HepG2 (cell line): ENCODE data around the gene CD81. TPM values are rescaled to one million over a fixed set of nuclear protein-coding genes. Genes with fewer than 3 reads are reported as not detected.

Experiments
- MTERF4 ChIP-seq: sonication (generic); formaldehyde crosslinking; IDR thresholded peaks from 2 replicates; pipeline ENCODE4 v1.8.0; 2023; ENCODE audit warnings: mild to moderate bottlenecking, missing genetic modification reagents
- THAP7 ChIP-seq: sonication (generic); formaldehyde crosslinking; IDR thresholded peaks from 2 replicates; pipeline ENCODE4 v1.8.1; 2023; ENCODE audit warnings: mild to moderate bottlenecking, missing genetic modification reagents
- YEATS4 ChIP-seq: sonication (generic); formaldehyde crosslinking; IDR thresholded peaks from 2 replicates; pipeline ENCODE4 v1.4.0; 2020; ENCODE audit warnings: missing genetic modification reagents, borderline replicate concordance
- ZBED4 ChIP-seq: sonication (generic); formaldehyde crosslinking; IDR thresholded peaks from 2 replicates; pipeline ENCODE4 v1.4.0; 2020; ENCODE audit warnings: missing genetic modification reagents, borderline replicate concordance
- ZNF563 ChIP-seq: sonication (generic); formaldehyde crosslinking; IDR thresholded peaks from 2 replicates; pipeline ENCODE4 v1.8.0; 2022; ENCODE audit warnings: mild to moderate bottlenecking, moderate library complexity, missing genetic modification reagents
- ZNF678 ChIP-seq: sonication (generic); formaldehyde crosslinking; IDR thresholded peaks from 2 replicates; pipeline ENCODE4 v1.4.0; 2020; ENCODE audit warnings: mild to moderate bottlenecking, missing genetic modification reagents
- ZNF691 ChIP-seq: sonication (generic); formaldehyde crosslinking; IDR thresholded peaks from 2 replicates; pipeline ENCODE4 v1.4.0; 2020; ENCODE audit warnings: missing genetic modification reagents, low read depth, mild to moderate bottlenecking, borderline replicate concordance
- ZNF879 ChIP-seq: sonication (generic); formaldehyde crosslinking; IDR thresholded peaks from 2 replicates; pipeline ENCODE4 v1.8.1; 2023; ENCODE audit warnings: missing genetic modification reagents
- polyA plus RNA-seq, 8 experiments: library from polyadenylated mRNA; depleted of rRNA in 3 of 8; stranded (reverse) in 7 of 8; unstranded in 1 of 8; fragments of >200 nt; fragmentation: Illumina TruSeq in 4 of 8; extraction: Trizol in 4 of 8; gene quantifications; 2 replicates each; pipeline versions ENCODE4 v1.2.1 to v1.2.3, GENCODE V29; 2011 to 2016; ENCODE audit warnings: low read depth in 4 of 8, missing spikeins in 1 of 8, mixed read lengths in 1 of 8; ENCODE audit not compliant: insufficient read depth in 1 of 8
- total RNA-seq, 5 experiments: library from RNA; depleted of rRNA; stranded (reverse); fragments of >200 nt; fragmentation: Illumina TruSeq; extraction: Trizol; gene quantifications; 2 replicates each; pipeline ENCODE4 v1.2.3, GENCODE V29; 2016; ENCODE audit warnings: low read depth in 1 of 5
- TF ChIP-seq, protein P1 (sequence below): sonication (generic); formaldehyde crosslinking; IDR thresholded peaks from 2 replicates; pipeline ENCODE4 v1.4.0; 2020; ENCODE audit warnings: missing genetic modification reagents
- TF ChIP-seq, protein P2 (sequence below): sonication (generic); formaldehyde crosslinking; conservative IDR thresholded peaks from 2 replicates; pipeline ENCODE4 v1.4.0; 2020; ENCODE audit warnings: missing genetic modification reagents
- TF ChIP-seq, protein P3 (sequence below): sonication (generic); formaldehyde crosslinking; IDR thresholded peaks from 2 replicates; pipeline ENCODE4 v1.5.1; 2020; ENCODE audit warnings: missing genetic modification reagents, mild to moderate bottlenecking, borderline replicate concordance

CD81 gene
- total and polyA plus RNA-seq, 2 of the 13 experiments (the other 11 are each of a cell fraction or from before 2014, with no cell fraction given) = not detected

- TF ChIP-seq, protein P1, sequence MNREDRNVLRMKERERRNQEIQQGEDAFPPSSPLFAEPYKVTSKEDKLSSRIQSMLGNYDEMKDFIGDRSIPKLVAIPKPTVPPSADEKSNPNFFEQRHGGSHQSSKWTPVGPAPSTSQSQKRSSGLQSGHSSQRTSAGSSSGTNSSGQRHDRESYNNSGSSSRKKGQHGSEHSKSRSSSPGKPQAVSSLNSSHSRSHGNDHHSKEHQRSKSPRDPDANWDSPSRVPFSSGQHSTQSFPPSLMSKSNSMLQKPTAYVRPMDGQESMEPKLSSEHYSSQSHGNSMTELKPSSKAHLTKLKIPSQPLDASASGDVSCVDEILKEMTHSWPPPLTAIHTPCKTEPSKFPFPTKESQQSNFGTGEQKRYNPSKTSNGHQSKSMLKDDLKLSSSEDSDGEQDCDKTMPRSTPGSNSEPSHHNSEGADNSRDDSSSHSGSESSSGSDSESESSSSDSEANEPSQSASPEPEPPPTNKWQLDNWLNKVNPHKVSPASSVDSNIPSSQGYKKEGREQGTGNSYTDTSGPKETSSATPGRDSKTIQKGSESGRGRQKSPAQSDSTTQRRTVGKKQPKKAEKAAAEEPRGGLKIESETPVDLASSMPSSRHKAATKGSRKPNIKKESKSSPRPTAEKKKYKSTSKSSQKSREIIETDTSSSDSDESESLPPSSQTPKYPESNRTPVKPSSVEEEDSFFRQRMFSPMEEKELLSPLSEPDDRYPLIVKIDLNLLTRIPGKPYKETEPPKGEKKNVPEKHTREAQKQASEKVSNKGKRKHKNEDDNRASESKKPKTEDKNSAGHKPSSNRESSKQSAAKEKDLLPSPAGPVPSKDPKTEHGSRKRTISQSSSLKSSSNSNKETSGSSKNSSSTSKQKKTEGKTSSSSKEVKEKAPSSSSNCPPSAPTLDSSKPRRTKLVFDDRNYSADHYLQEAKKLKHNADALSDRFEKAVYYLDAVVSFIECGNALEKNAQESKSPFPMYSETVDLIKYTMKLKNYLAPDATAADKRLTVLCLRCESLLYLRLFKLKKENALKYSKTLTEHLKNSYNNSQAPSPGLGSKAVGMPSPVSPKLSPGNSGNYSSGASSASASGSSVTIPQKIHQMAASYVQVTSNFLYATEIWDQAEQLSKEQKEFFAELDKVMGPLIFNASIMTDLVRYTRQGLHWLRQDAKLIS (CRISPR knock-in tag) = no peak
- TF ChIP-seq ZBED4 (CRISPR knock-in tag) (no peak), THAP7 (CRISPR knock-in tag) (0 out of 2 replicates have a peak, but pooled peaks have one; percentile 34), ZNF691 (CRISPR knock-in tag) (no peak), ZNF879 (no peak), YEATS4 (CRISPR knock-in tag) (0 out of 2 replicates have a peak, but pooled peaks have one; percentile 21), MTERF4 (CRISPR knock-in tag) (no peak), ZNF678 (CRISPR knock-in tag) (no peak), ZNF563 (0 out of 2 replicates have a peak, but pooled peaks have one; percentile 21)
- TF ChIP-seq, protein P2, sequence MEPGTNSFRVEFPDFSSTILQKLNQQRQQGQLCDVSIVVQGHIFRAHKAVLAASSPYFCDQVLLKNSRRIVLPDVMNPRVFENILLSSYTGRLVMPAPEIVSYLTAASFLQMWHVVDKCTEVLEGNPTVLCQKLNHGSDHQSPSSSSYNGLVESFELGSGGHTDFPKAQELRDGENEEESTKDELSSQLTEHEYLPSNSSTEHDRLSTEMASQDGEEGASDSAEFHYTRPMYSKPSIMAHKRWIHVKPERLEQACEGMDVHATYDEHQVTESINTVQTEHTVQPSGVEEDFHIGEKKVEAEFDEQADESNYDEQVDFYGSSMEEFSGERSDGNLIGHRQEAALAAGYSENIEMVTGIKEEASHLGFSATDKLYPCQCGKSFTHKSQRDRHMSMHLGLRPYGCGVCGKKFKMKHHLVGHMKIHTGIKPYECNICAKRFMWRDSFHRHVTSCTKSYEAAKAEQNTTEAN (CRISPR knock-in tag) = 0 out of 2 replicates have a peak, but pooled peaks have one; percentile 27
- TF ChIP-seq, protein P3, sequence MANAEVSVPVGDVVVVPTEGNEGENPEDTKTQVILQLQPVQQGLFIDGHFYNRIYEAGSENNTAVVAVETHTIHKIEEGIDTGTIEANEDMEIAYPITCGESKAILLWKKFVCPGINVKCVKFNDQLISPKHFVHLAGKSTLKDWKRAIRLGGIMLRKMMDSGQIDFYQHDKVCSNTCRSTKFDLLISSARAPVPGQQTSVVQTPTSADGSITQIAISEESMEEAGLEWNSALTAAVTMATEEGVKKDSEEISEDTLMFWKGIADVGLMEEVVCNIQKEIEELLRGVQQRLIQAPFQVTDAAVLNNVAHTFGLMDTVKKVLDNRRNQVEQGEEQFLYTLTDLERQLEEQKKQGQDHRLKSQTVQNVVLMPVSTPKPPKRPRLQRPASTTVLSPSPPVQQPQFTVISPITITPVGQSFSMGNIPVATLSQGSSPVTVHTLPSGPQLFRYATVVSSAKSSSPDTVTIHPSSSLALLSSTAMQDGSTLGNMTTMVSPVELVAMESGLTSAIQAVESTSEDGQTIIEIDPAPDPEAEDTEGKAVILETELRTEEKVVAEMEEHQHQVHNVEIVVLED (CRISPR knock-in tag) = peak; percentile 56; the same call in 1 of the 2 replicates
Observed at GRCh38 chr11:2409611-2410468, 32.7 kb downstream of the CD81 start (continued).
